ENCODE results near the gene SLC25A19.
"Not testable (repeated sequence)": the region's sequence is repeated elsewhere in the genome, so short reads cannot be mapped to it uniquely, and the experiment has no call there.

Gene SLC25A19

GRCh38 chr17:75262112-75262606, 27.1 kb downstream of the SLC25A19 start:
- DNase-seq (ENCODE audit: low read depth) = no peak
- peak overlapping the region; percentile 68 for H3K4me3 ChIP-seq (ENCODE audit: low read depth, low read length)
- TF ChIP-seq, protein P1, sequence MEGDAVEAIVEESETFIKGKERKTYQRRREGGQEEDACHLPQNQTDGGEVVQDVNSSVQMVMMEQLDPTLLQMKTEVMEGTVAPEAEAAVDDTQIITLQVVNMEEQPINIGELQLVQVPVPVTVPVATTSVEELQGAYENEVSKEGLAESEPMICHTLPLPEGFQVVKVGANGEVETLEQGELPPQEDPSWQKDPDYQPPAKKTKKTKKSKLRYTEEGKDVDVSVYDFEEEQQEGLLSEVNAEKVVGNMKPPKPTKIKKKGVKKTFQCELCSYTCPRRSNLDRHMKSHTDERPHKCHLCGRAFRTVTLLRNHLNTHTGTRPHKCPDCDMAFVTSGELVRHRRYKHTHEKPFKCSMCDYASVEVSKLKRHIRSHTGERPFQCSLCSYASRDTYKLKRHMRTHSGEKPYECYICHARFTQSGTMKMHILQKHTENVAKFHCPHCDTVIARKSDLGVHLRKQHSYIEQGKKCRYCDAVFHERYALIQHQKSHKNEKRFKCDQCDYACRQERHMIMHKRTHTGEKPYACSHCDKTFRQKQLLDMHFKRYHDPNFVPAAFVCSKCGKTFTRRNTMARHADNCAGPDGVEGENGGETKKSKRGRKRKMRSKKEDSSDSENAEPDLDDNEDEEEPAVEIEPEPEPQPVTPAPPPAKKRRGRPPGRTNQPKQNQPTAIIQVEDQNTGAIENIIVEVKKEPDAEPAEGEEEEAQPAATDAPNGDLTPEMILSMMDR (IDR thresholded peaks at IDR 0.05; ENCODE audit: low read depth, low read length, missing control alignments) = no peak

DNA sequence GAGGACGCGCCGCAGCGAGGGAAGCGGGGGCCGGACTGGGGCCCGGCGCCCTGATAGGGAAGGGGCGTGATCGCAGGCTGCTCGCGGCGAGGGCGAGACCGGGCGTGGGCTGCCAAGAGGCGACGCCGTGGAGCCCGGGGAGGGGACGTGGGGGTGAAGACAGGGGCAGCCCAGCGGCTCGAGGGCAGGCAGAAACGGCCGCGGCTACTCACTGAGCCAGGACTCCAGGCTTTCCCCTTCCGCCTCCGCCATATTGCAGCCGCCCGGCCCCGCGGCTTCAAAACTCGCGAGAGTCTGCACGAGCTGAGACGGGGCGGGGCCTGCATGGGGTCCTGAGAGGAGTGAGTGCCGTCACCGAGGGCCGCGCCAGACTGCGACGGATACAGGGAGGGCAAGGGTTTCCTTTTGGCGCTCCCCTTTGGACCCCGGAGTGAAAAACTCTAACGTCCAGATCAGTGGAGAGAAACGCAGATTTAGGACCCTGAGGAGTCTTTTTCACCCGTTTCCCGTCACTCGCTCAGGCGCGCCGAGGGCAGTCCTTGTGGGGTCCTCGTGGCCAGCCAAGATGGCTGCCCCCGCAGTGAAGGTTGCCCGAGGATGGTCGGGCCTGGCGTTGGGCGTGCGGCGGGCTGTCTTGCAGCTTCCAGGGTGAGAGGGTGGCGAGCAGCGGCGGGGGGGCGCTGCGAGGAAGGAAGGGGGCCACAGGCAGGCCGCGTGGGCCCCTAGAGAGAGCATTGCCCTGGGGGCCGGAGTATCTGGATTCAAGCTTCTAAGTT, 27.7 kb downstream of the SLC25A19 start, which contains the start of the genes GGA3 and MRPS7:
TSS of gene GGA3 (minus strand) at position 271 of the 776 bp plus-strand sequence. CDS start at position 252, 19 bp downstream.
TSS of gene MRPS7 (plus strand) at position 544 of the 776 bp plus-strand sequence. CDS start at position 566, 22 bp downstream.
- TF ChIP-seq, protein P1 (IDR thresholded peaks at IDR 0.05; ENCODE audit: low read depth, low read length, missing control alignments) = no peak

GRCh38 chr17:75260641-75261335, 28.4 kb downstream of the SLC25A19 start:
- TF ChIP-seq, protein P1 (IDR thresholded peaks at IDR 0.05; ENCODE audit: low read depth, low read length, missing control alignments) = peak; percentile 21
- H3K4me3 ChIP-seq (ENCODE audit: low read depth, low read length) = peak overlapping the region; percentile 68
- DNase-seq (ENCODE audit: low read depth) = no peak

More for the DNA sequence above, 27.7 kb downstream of the SLC25A19 start, which contains the start of the genes GGA3 and MRPS7:
- no peak for DNase-seq (ENCODE audit: low read depth)
- H3K4me3 ChIP-seq (ENCODE audit: low read depth, low read length) = peak within 1 kb of the TSS; percentile 68

- H3K4me3 ChIP-seq (ENCODE audit: low read depth, low read length); DNase-seq (ENCODE audit: low read depth): not testable (repeated sequence)
Observed at GRCh38 chr17:75257228-75257627, 32.0 kb downstream of the SLC25A19 start.

- not testable (repeated sequence) for DNase-seq (ENCODE audit: low read depth); H3K4me3 ChIP-seq (ENCODE audit: low read depth, low read length)
Observed at GRCh38 chr17:75255954-75256698, 33.1 kb downstream of the SLC25A19 start.

GRCh38 chr17:75252039-75252816, 37.0 kb downstream of the SLC25A19 start:
- no peak for DNase-seq (ENCODE audit: low read depth)

More at GRCh38 chr17:75252039-75252816, 37.0 kb downstream of the SLC25A19 start:
- TF ChIP-seq, protein P1 (IDR thresholded peaks at IDR 0.05; ENCODE audit: low read depth, low read length, missing control alignments) = no peak
- H3K4me3 ChIP-seq (ENCODE audit: low read depth, low read length) = no peak overlapping the region
